H9 (cell line): ENCODE measurements around the gene CMPK2. TPM values are rescaled to one million over a fixed set of nuclear protein-coding genes. Genes with fewer than 3 reads are reported as not detected.

Experiments used
- DNase-seq: peaks from one replicate; pipeline ENCODE4 v3.0.0-alpha.2; 2017
- H2AFZ ChIP-seq: one replicate; pipeline ENCODE4 v1.6.1; 2013; ENCODE audit warnings: mild to moderate bottlenecking, low read length, control low read depth, moderate library complexity
- H2AK5ac ChIP-seq: 2 replicates; pipeline ENCODE4 v1.6.1; 2013; ENCODE audit warnings: low read length, control low read depth, mixed read lengths; ENCODE audit not compliant: insufficient read length
- H2BK120ac ChIP-seq: one replicate; pipeline ENCODE4 v1.6.1; 2013; ENCODE audit warnings: low read depth, mild to moderate bottlenecking, low read length, control low read depth, inconsistent platforms; ENCODE audit not compliant: poor library complexity, severe bottlenecking
- H2BK12ac ChIP-seq: 2 replicates; pipeline ENCODE4 v1.6.1; 2013; ENCODE audit warnings: low read length, control low read depth, mixed read lengths, low read depth; ENCODE audit not compliant: insufficient read length
- H2BK15ac ChIP-seq: 2 replicates; pipeline ENCODE4 v1.6.1; 2013; ENCODE audit warnings: low read depth, low read length, control low read depth
- H2BK20ac ChIP-seq: one replicate; pipeline ENCODE4 v1.6.1; 2013; ENCODE audit warnings: low read depth, mild to moderate bottlenecking, low read length, control low read depth, inconsistent platforms; ENCODE audit not compliant: poor library complexity, severe bottlenecking
- H2BK5ac ChIP-seq: 2 replicates; pipeline ENCODE4 v1.6.1; 2013; ENCODE audit warnings: low read length, control low read depth, mixed read lengths; ENCODE audit not compliant: insufficient read length
- H3K14ac ChIP-seq: 2 replicates; pipeline ENCODE4 v1.6.1; 2013; ENCODE audit warnings: low read length, control low read depth; ENCODE audit not compliant: insufficient read depth
- H3K18ac ChIP-seq: 2 replicates; pipeline ENCODE4 v1.6.1; 2013; ENCODE audit warnings: low read depth, mild to moderate bottlenecking, mixed read lengths, low read length, control low read depth; ENCODE audit not compliant: insufficient read length
- H3K23ac ChIP-seq: 2 replicates; pipeline ENCODE4 v1.6.1; 2013; ENCODE audit warnings: low read length, control low read depth, mixed read lengths, low read depth; ENCODE audit not compliant: insufficient read length
- H3K23me2 ChIP-seq: 2 replicates; pipeline ENCODE4 v1.6.1; 2013; ENCODE audit warnings: low read depth, mild to moderate bottlenecking, mixed read lengths, low read length, control low read depth; ENCODE audit not compliant: insufficient read length, poor library complexity, severe bottlenecking
- H3K27ac ChIP-seq: 2 replicates; pipeline ENCODE4 v1.5.1; 2013; ENCODE audit warnings: low read length, control low read depth, mixed read lengths, low read depth; ENCODE audit not compliant: insufficient read length
- H3K27me3 ChIP-seq: 2 replicates; pipeline ENCODE4 v1.6.1; 2013; ENCODE audit warnings: low read length, control low read depth, inconsistent platforms; ENCODE audit not compliant: insufficient read depth
- H3K4ac ChIP-seq: 2 replicates; pipeline ENCODE4 v1.6.1; 2013; ENCODE audit warnings: low read depth, mild to moderate bottlenecking, control low read depth, inconsistent platforms, low read length, moderate library complexity
- H3K4me1 ChIP-seq: 2 replicates; pipeline ENCODE4 v1.6.1; 2013; ENCODE audit warnings: low read length, control low read depth, inconsistent platforms; ENCODE audit not compliant: insufficient read depth
- H3K4me2 ChIP-seq: 2 replicates; pipeline ENCODE4 v1.6.1; 2013; ENCODE audit warnings: low read length, control low read depth, mixed read lengths; ENCODE audit not compliant: insufficient read length, insufficient read depth
- H3K56ac ChIP-seq: 2 replicates; pipeline ENCODE4 v1.6.1; 2013; ENCODE audit warnings: low read depth, mild to moderate bottlenecking, mixed read lengths, low read length, control low read depth; ENCODE audit not compliant: insufficient read length
- H3K79me1 ChIP-seq: 2 replicates; pipeline ENCODE4 v1.6.1; 2013; ENCODE audit warnings: low read depth, mild to moderate bottlenecking, moderate library complexity, low read length, control low read depth, inconsistent platforms; ENCODE audit not compliant: insufficient read depth, poor library complexity, severe bottlenecking
- H3K79me2 ChIP-seq: 2 replicates; pipeline ENCODE4 v1.6.1; 2013; ENCODE audit warnings: low read length, control low read depth, inconsistent platforms; ENCODE audit not compliant: insufficient read depth
- H3K9ac ChIP-seq: 2 replicates; pipeline ENCODE4 v1.6.1; 2013; ENCODE audit warnings: low read length, control low read depth, mixed read lengths; ENCODE audit not compliant: insufficient read length; ENCODE audit errors: extremely low read depth
- H3K9me3 ChIP-seq: one replicate; pipeline ENCODE4 v1.6.1; 2013; ENCODE audit warnings: low read depth, low read length, inconsistent platforms; ENCODE audit not compliant: control insufficient read depth
- H3T11ph ChIP-seq: one replicate; pipeline ENCODE4 v1.6.1; 2013; ENCODE audit warnings: mild to moderate bottlenecking, low read length, control low read depth, inconsistent platforms
- H4K20me1 ChIP-seq: one replicate; pipeline ENCODE4 v1.6.1; 2013; ENCODE audit not compliant: control insufficient read depth, insufficient read length, insufficient read depth
- H4K5ac ChIP-seq: 2 replicates; pipeline ENCODE4 v1.6.1; 2013; ENCODE audit warnings: low read depth, mild to moderate bottlenecking, mixed read lengths, low read length, control low read depth; ENCODE audit not compliant: insufficient read length
- H4K8ac ChIP-seq: replicated peaks from 2 replicates; pipeline ENCODE4 v1.6.1; 2013; ENCODE audit warnings: low read length, control low read depth, mixed read lengths, low read depth; ENCODE audit not compliant: insufficient read length
- H4K91ac ChIP-seq: 2 replicates; pipeline ENCODE4 v1.6.1; 2013; ENCODE audit warnings: low read depth, mild to moderate bottlenecking, moderate library complexity, mixed read lengths, low read length, control low read depth; ENCODE audit not compliant: insufficient read length
- H3K27ac Mint-ChIP-seq, 3 experiments: 2 replicates in 2 of 3; 3 replicates in 1 of 3; pipeline ENCODE4 v1.8.0; 2020 to 2021; ENCODE audit warnings: mixed read lengths in 3 of 3, mild to moderate bottlenecking in 1 of 3, moderate library complexity in 1 of 3
- H3K27me3 Mint-ChIP-seq: 2 replicates; pipeline ENCODE4 v1.8.0; 2021; ENCODE audit warnings: low read depth, mild to moderate bottlenecking, moderate library complexity, mixed read lengths
- H3K36me3 Mint-ChIP-seq, 3 experiments: 2 replicates in 2 of 3; 3 replicates in 1 of 3; pipeline ENCODE4 v1.8.0; 2020 to 2021; ENCODE audit warnings: low read depth in 3 of 3, mixed read lengths in 3 of 3; ENCODE audit not compliant: insufficient read depth in 1 of 3
- H3K4me1 Mint-ChIP-seq, 2 experiments: 2 replicates each; pipeline ENCODE4 v1.8.0; 2020; ENCODE audit warnings: mixed read lengths in 2 of 2
- H3K4me3 Mint-ChIP-seq, 2 experiments: 2 replicates in 1 of 2; 3 replicates in 1 of 2; pipeline ENCODE4 v1.8.0; 2020 to 2021; ENCODE audit warnings: mild to moderate bottlenecking in 2 of 2, mixed read lengths in 2 of 2, moderate library complexity in 1 of 2
- H3K9me3 Mint-ChIP-seq, 2 experiments: 2 replicates in 1 of 2; 3 replicates in 1 of 2; pipeline ENCODE4 v1.8.0; 2020; ENCODE audit warnings: mild to moderate bottlenecking in 2 of 2, mixed read lengths in 2 of 2, moderate library complexity in 1 of 2
- CTCF ChIP-seq: fragments of 200-600 bp; sonication (generic); conservative IDR thresholded peaks from 3 replicates; pipeline ENCODE4 v1.8.0; 2021; ENCODE audit warnings: antibody characterized with exemption, mild to moderate bottlenecking
- WGBS: extraction: QIAGEN DNeasy Blood & Tissue Kit; methylation state at CpG from one replicate; pipeline ENCODE4 v1.1.7; 2013; ENCODE audit warnings: missing lambda C conversion rate, low lambda C conversion rate, mixed read lengths; ENCODE audit not compliant: insufficient read length; ENCODE audit errors: extremely low coverage; 5-methylcytosine and 5-hydroxymethylcytosine counted together
- total RNA-seq: library from RNA; stranded (reverse); gene quantifications from 2 replicates; pipeline ENCODE4 v1.2.1, GENCODE V29; 2021

Gene CMPK2
- total RNA-seq, 1 experiment from 2014 or later, result 0.90 TPM

- no peak overlapping the region for H2BK12ac ChIP-seq
- WGBS, result no CpG with 5 or more reads among the region's 6 CpGs
- peaks cover 13% of the 10 kb centered on the region; the same call in 1 of the 2 replicates for H3K4me1 ChIP-seq
- H3K9me3 ChIP-seq, result no peaks in the 10 kb centered on the region
- no peak overlapping the region for H3K23ac ChIP-seq
- H3K27me3 Mint-ChIP-seq, result peaks cover 97% of the 10 kb centered on the region
- no peaks in the 10 kb centered on the region for H3K79me1 ChIP-seq
- H3K4ac ChIP-seq, result no peak overlapping the region
- H3K9me3 Mint-ChIP-seq, result no peaks in the 10 kb centered on the region; a peak in 2 of 5 replicates
- H3K36me3 Mint-ChIP-seq, result peaks cover 0 to 3% (median 0%) of the 10 kb centered on the region in 3 experiments; a peak in 1 of 7 replicates
- H3K4me3 Mint-ChIP-seq, result peak overlapping the region in 1 of 2 experiments; percentile 50; a peak in 2 of 5 replicates
- H2BK5ac ChIP-seq, result no peak overlapping the region
- H2BK120ac ChIP-seq, result no peak overlapping the region
- no peak overlapping the region for H3T11ph ChIP-seq
- H3K14ac ChIP-seq, result no peak overlapping the region
- no peak for TF ChIP-seq CTCF
- no peak overlapping the region for H3K9ac ChIP-seq
- H3K4me1 Mint-ChIP-seq, result peaks cover 48 to 52% of the 10 kb centered on the region in 2 experiments
- no peak overlapping the region for H2AK5ac ChIP-seq
- no peak overlapping the region for H4K8ac ChIP-seq
- H3K18ac ChIP-seq, result no peak overlapping the region
- H3K79me2 ChIP-seq, result no peaks in the 10 kb centered on the region
- peaks cover 4% of the 10 kb centered on the region; the same call in 1 of the 2 replicates for H3K27me3 ChIP-seq
- H3K27ac Mint-ChIP-seq, result peak overlapping the region in 1 of 3 experiments; percentile 45; a peak in 2 of 7 replicates
- no peak overlapping the region for H2BK15ac ChIP-seq
- H4K91ac ChIP-seq, result no peak overlapping the region
- H3K23me2 ChIP-seq, result no peaks in the 10 kb centered on the region
- H2BK20ac ChIP-seq, result no peak overlapping the region
- peak; percentile 82 for DNase-seq
- H4K20me1 ChIP-seq, result no peaks in the 10 kb centered on the region
- H4K5ac ChIP-seq, result no peak overlapping the region
- no peak overlapping the region for H3K27ac ChIP-seq
- peak overlapping the region; percentile 6 for H3K4me2 ChIP-seq
- H3K56ac ChIP-seq, result no peak overlapping the region
- H2AFZ ChIP-seq, result no peak overlapping the region
Measured at GRCh38 chr2:6806604-6807003, 59.1 kb downstream of the CMPK2 start.
